ENCODE data around the gene TVP23C. TPM values are rescaled to one million over a fixed set of nuclear protein-coding genes. Genes with fewer than 3 reads are reported as not detected.

The TVP23C gene
- total and polyA plus RNA-seq, 2 of the 8 experiments (the other 6 are each of a cell fraction or from before 2014, with no cell fraction given), result 2.9 to 9.6 TPM

DNA sequence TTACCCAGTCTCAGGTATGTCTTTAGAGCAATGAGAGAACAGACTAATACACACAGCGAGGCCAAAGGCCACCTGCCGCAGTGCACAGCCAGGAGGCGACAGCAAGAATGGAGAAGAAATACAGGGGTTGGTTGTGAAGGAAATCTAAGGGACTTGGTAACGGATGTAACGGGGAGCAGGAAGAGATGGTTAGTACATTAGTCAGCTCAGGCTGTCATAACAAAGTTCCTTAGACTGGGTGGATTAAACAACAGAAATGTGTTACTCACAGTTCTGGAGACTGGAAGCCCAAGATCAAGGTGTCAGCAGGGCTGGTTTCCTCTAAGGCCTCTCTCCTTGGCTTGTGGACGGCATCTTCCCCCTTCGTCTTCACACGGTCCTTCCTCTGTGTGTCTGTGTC is 47.1 kb downstream of the TVP23C start:
- no peak overlapping the region for H3K14ac ChIP-seq (ENCODE audit: insufficient read length)
- FAIRE-seq, result no peak
- no peak for DNase-seq (ENCODE audit: low read depth in 1 of 2, low spot score in 2 of 2)
- no peak overlapping the region for H3K4ac ChIP-seq (replicated peaks; ENCODE audit: insufficient read length, low read depth, low read length)
- no peak overlapping the region for H3K56ac ChIP-seq (replicated peaks; ENCODE audit: insufficient read length, low read depth, low read length)
- no peak overlapping the region for H4K5ac ChIP-seq (ENCODE audit: insufficient read length, low read depth, low read length)
- no peak overlapping the region for H2AFZ ChIP-seq (ENCODE audit: low read length)
- no peak overlapping the region for H3K27ac ChIP-seq (ENCODE audit: low read depth, low read length)
- H4K20me1 ChIP-seq (replicated peaks in 1 of 2; ENCODE audit: control insufficient read depth in 1 of 2, insufficient read depth in 2 of 2, low read length in 2 of 2), result peaks cover 0 to 3% of the 10 kb centered on the region in 2 experiments
- H3K36me3 ChIP-seq (ENCODE audit: control insufficient read depth in 2 of 4, insufficient read depth in 4 of 4, low read length in 3 of 4), result peaks cover 0 to 18% (median 13%) of the 10 kb centered on the region in 4 experiments; a peak in 5 of 8 replicates
- H2BK5ac ChIP-seq (ENCODE audit: low read depth, low read length), result no peak overlapping the region
- TF ChIP-seq SP4 (IDR thresholded peaks at IDR 0.05; ENCODE audit: low read length) (no peak), RBBP5 (IDR thresholded peaks at IDR 0.05; ENCODE audit: borderline replicate concordance, low read depth, low read length) (no peak), RNF2 (IDR thresholded peaks at IDR 0.05; ENCODE audit: borderline replicate concordance, low read depth, low read length, missing control alignments, poor library complexity, severe bottlenecking) (no peak), TAF7 (optimal IDR thresholded peaks at IDR 0.05; ENCODE audit: borderline replicate concordance, low read depth, low read length) (no peak)
- POLR2A ChIA-PET (ENCODE audit: partially characterized antibody), result interaction anchor here (0.6 kb wide), 1 partner anchor 331 kb away, joined by 3 read pairs; no protein-coding TSS in a partner anchor
- H2BK15ac ChIP-seq (ENCODE audit: low read length), result no peak overlapping the region
- no peak overlapping the region for H4K91ac ChIP-seq (replicated peaks; ENCODE audit: insufficient read length, low read length)
- no peak overlapping the region for H2BK20ac ChIP-seq (ENCODE audit: low read length)
- H3K4me1 ChIP-seq (replicated peaks in 1 of 4; ENCODE audit: control insufficient read depth in 3 of 4, insufficient read depth in 4 of 4, low read length in 3 of 4), result no peaks in the 10 kb centered on the region
- H3K23me2 ChIP-seq (ENCODE audit: low read depth, low read length), result no peaks in the 10 kb centered on the region
- no peak overlapping the region for H2AK5ac ChIP-seq (ENCODE audit: low read depth, low read length)
- H3K27me3 ChIP-seq (replicated peaks in 1 of 4; ENCODE audit: control insufficient read depth in 3 of 4, extremely low read depth in 1 of 4, insufficient read depth in 3 of 4, low read length in 3 of 4), result no peaks in the 10 kb centered on the region
- no peak overlapping the region for H3K4me3 ChIP-seq (ENCODE audit: extremely low read depth in 1 of 4, insufficient read depth in 2 of 4, low read depth in 3 of 4, low read length in 4 of 4)
- no peaks in the 10 kb centered on the region for H3K79me2 ChIP-seq (ENCODE audit: control insufficient read depth in 1 of 2, insufficient read depth in 2 of 2, low read length in 2 of 2)
- no peak overlapping the region for H2BK120ac ChIP-seq (replicated peaks; ENCODE audit: low read depth, low read length)
- no peak overlapping the region for H3K18ac ChIP-seq (ENCODE audit: extremely low read depth, low read length)
- no peak overlapping the region for H4K8ac ChIP-seq (ENCODE audit: extremely low read depth, insufficient read depth, low read length)
- H3K4me2 ChIP-seq (ENCODE audit: insufficient read depth in 1 of 2, low read depth in 2 of 2, low read length in 2 of 2), result no peak overlapping the region
- 90% methylated on average over 8 of the region's 8 CpGs; no CpG with 5 or more reads in 1 of the 2 experiments for WGBS, 2 experiments (ENCODE audit: extremely low coverage in 1 of 2, insufficient coverage in 1 of 2, insufficient read length in 1 of 2, insufficient replicate concordance in 2 of 2, low coverage in 1 of 2, low lambda C conversion rate in 2 of 2, missing lambda C conversion rate in 1 of 2)
- CTCF ChIA-PET (ENCODE audit: partially characterized antibody), result no interaction called here
- peaks cover 2% of the 10 kb centered on the region; the same call in 1 of the 2 replicates for H3K79me1 ChIP-seq (ENCODE audit: low read depth, low read length)
- no peak overlapping the region for H2BK12ac ChIP-seq (ENCODE audit: low read depth, low read length)
- H3K9ac ChIP-seq (replicated peaks in 1 of 4; ENCODE audit: extremely low read depth in 1 of 4, low read depth in 3 of 4, low read length in 3 of 4), result no peak overlapping the region
- H3K23ac ChIP-seq (ENCODE audit: insufficient read length), result no peak overlapping the region
- no peaks in the 10 kb centered on the region for H3K9me3 ChIP-seq (ENCODE audit: insufficient read depth in 2 of 2, low read depth in 1 of 2, low read length in 1 of 2)
